ELR (cell line): ENCODE results near the gene ATXN1.
A peak's percentile ranks its signal among the peaks of the same experiment; 100 is the strongest.

Source experiments
- DNase-seq: peaks from one replicate; pipeline ENCODE4 v3.0.0-alpha.2; 2015; ENCODE audit warnings: low read depth

Gene ATXN1

DNA sequence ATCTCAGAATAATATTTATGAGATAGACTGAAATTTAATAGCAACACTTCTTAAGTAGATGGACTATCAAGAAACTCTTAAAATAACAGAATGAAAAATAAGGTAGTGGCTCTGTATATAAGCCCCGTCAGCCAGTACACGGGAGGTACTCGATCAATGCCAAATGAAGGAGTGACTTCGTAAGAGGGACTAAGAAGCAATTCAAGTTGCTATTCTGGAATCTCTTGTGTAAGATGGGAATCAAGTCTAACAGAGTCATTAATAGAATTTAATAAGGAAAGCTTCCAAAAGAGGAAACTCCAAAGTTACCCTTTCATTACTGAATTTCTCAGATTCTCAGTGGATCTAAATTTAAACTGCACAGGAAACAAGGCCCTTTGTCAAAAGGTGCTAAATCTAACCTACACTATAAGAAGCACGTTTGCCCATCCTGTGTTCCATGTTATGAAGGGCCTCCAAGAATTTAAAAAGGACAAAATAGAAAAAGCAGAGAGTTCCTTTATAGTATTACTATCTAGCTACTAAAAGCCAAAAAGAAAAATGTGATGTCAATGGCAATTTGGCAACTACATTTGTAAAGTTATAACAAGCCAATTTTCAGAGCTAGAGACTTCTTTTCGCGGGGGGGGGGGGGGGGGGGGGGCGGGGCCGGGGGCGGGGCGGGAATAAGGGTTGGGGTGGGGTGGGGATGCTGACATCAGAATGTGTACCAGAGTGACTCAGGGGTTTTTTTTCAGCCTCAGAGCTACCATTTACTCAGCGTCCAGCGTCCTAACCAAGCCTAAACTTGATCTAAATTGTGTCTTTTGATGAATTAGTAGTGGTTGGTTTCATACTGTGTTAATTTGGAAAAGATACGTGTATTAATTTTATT, 322.3 kb downstream of the ATXN1 start:
- DNase-seq = peak; percentile 70

DNA sequence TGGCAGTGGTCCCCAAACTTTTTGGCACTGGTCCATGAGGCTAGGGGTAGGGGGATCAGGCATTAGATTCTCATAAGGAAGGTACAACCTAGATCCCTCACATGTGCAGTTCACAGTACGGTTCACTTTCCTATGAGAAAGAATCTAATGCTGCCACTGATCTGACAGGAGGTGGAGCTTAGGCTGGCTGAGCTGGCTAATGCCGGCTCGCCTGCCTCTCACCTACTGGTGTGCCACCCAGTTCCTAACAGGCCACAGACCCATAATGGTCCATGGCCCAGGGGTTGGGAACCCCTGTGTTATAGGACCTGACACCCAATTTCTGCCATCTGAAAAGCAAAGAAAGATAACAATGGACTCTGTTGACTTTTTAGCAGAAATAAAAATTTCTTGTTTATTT, 323.3 kb downstream of the ATXN1 start:
- DNase-seq = no peak

DNA sequence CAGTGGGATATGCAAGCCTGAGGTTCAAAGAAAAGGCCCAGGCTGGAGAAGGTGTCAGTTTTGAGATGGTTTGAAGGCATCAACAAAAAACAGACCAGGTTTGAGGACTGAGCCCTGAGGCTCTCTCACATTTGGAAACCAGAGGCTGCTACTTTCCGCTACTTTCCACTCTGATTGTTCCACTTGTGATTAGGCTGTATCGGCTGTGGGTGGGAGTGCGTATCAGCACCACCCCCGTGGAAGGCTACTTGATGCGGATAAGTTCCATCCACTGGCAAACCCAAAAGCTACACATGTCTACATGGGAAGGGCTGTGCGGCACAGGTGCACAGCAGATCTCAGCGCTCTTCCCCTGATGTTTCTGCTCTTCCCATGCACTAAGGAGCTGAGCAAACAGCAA, 324.2 kb downstream of the ATXN1 start:
- no peak for DNase-seq

DNA sequence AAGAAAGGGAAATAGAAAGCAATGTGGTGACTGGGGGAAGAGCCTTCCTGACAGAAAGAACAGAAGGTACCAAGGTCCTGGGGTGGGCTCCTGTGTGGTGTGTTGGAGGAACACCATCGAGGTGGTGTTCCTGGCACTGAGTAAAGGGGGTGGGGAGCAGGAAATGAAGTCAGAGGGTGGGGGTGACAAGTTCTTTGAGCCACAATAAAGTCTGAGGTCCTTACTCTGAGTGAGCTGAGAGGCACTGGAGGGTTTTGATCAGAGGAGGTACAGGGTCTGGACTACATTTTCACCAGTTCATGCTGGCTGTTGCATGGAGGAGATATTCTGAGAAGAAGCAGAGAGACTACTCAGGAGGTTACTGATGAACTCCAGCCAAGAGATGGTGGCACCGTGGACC, 324.7 kb downstream of the ATXN1 start:
- no peak for DNase-seq

DNA sequence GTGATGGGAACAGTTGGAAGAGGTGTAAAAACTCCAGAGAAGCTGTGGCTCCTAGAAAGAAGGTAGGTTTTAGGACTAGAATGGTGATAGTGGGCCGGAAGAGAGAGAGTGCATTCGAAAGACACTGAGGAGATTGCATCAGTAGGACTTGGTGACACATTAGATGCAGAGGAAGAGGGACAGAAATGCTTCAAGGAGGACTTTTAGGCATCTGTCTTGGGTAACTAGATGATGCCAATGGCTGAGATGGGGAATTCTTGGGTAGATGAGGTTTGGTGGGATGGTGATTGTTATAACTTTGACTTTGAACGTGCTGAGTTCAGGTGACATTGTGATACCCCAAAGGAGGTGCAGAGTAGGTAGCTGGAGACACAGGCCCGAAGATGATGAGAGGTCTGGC, 326.4 kb downstream of the ATXN1 start:
- DNase-seq = no peak

DNA sequence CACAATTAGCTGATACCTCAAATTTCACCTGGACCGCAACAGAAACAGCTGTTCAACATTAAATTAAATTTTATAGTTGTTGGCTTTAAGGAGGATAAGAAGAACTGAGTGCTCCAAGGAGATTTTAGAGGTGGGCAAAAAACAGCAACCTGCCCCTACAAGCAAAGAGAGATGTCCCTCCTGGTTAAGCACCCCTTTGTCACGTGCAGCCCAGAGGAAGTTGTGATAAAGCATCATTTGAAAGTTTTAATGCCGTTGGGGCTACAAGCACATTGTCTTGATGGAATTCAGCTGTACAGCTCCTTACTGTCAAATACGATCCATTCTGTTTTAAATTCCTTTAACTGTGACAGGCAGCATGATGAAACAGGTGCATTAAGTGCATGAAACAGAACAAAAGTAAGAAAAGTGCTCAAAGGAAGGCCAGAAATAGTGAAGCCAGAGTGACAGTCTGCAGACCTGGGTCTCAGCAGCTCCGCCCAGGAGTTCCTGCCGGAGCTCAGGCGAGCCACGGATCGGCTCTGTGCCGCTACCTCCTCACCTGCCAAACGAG, 327.8 kb downstream of the ATXN1 start:
- no peak for DNase-seq

DNA sequence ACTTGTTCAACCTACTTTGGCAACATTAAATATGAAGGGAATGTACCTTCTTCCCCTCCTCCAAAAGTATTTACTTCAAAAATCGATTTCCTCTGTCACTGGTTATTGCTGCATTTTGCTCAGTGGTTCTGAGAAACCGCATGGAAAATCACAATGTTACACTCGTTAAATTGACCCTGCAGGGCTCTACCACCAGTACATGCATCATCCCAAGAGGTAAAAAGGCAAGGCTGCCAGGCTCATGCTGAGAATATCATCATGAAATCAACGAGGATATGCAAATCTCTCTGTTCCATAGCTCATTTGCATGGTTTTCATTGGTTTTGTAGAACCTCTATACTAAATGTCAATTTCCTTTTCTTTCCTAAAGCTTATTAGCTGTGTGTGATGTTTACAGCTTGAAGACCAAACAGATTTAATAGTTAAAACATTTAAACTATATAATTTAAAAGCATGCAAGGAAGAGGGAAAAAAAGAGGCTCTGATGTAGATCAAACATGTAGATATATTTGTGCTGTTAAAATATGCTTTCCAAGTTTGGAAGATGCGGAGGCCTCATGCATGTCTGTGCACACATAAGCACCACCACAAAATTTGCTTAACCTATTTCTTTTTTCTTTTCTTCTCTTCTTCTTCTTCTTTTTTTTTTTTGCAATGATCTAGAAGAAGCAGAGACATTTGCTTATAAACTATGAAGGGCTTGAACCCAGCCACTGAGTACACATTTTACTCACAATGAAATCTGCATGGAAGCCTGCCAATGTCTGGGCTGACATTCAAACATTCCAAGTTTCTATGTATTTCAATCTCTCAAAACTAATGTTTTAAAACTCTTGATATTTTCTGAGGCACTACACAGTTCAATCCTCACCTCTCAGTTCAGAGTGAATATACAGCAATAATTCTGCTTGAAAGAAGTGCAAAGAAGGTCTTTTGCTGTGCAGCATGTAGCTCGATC, 328.9 kb downstream of the ATXN1 start:
- no peak for DNase-seq

DNA sequence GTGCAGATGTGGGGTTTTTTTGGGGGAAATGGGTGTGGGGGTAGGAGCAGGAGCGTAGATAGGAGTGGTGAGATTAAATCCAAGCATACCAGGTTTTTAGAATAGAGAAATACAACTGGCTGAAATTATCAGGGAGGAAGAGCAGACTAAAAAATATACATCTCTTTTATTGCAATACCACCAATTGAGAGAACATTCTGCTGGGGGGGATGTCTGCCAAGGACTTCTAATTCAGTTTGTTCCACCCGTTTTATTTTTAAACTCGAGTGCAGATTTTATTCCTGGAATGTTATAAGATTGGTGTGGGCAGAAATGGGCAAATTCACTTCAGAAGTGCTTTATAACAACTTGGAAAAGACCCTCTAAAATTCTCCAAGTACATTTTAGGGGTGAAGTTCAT, 330.2 kb downstream of the ATXN1 start:
- no peak for DNase-seq

- no peak for DNase-seq
Measured at GRCh38 chr6:16430391-16431089, 330.7 kb downstream of the ATXN1 start.

GRCh38 chr6:16429669-16430068, 331.6 kb downstream of the ATXN1 start:
- no peak for DNase-seq

GRCh38 chr6:16427124-16427523, 334.1 kb downstream of the ATXN1 start:
- no peak for DNase-seq

GRCh38 chr6:16425881-16426615, 335.2 kb downstream of the ATXN1 start:
- DNase-seq = no peak

DNA sequence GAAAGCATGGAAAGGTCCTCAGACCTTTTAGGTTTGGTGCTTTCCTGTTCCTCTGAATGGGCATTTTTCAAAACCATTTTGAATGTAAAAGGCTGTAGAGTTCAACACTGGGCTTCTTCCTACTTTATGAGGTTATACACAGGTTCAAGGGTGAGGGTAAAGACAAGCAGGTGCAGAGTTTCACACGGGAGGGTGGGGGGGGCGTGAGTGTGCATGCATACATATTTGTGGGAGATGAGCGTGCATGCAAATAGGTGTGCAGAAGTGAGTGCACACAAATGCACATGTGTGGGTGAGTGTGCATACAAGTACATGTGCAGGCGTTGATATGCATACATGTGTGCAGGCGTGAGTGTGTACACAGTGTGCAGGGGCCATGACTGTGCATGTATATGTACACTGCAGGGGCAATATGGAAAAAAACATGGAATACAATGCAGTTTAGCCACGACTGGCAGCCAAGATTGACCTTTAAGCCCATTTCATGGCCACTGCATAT, 339.7 kb downstream of the ATXN1 start:
- DNase-seq = no peak

- DNase-seq = peak; percentile 49
Measured at GRCh38 chr6:16420715-16421461, 340.4 kb downstream of the ATXN1 start.

- no peak for DNase-seq
Measured at GRCh38 chr6:16420337-16420714, 340.9 kb downstream of the ATXN1 start.

GRCh38 chr6:16419636-16420336, 341.5 kb downstream of the ATXN1 start:
- DNase-seq = no peak

DNA sequence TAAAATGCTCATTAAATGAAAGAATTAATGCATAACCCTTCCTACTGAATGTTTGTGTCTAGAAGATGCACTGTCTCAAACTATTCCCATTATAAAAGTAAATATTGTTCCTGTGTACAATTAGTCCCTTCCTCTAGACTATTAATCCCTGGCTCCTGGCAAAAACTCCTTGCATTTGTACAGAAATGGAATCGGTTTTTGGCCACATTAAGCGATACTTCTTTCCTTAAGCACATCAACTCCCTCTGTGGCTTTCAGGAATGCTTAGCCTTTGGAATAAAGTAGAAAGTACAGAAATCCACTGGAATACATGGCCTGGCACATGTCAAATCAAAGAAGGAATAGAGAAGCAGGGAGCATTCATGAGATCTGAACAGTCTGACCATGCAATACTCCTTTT, 343.1 kb downstream of the ATXN1 start:
- no peak for DNase-seq

DNA sequence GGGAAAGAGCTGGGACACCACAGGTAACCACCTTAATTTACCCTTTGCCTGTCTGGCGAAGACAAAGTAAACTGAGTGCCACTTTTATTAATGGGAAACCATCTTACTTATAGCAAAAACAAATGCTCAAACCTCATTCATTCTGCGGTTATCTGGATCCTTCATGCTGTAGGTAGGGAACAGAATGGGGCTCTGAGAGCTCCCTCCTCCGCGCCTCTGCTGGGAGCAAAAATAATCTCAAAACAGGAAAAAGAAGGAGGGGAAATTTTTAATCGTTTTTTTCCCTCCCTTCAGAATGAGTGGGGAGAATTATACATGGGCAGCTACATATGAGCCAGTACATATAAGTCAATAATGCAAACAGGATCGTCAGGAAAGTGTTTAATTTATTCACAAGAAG, 345.6 kb downstream of the ATXN1 start:
- no peak for DNase-seq

DNA sequence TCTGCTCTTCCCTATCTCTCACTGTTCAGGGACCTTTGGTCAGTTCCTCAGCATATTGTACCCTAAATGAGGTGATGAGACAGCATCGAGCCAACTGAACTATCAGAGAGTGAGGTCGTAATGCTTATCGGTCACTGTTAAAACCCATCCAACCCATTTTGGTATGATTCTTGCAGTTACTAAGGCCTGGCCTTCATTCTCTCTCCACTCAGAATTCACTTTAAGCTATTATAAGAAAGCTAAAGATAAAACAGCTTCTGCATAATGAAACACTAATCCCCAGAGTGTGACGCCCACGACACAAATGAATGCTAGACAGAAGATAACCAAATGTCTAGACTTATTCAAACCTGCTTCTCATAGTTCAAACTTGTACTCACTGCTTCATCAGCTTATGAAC, 347.1 kb downstream of the ATXN1 start:
- no peak for DNase-seq

DNA sequence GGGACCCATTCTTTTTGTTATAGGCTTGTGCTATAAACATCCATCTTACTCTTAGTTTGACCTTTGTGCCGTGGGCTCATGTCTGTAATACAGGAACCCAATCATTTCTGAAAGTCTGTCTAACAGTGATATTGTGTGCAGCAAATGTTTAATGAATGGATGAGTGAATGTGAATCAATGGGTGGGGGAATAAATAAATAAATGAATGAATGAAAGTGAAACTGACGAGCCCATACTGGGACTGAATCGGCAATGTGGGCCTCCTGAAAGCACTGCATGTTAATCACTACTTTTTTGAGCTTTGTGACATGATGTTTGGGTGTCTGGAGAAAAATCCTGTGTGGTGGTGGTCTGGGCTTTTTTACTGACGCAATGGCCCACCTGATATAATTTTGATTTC, 347.9 kb downstream of the ATXN1 start:
- DNase-seq = no peak
